K562 (cell line): ENCODE results near the gene PPY. TPM values are rescaled to one million over a fixed set of nuclear protein-coding genes. Genes with fewer than 3 reads are reported as not detected.

ENCODE experiments used
- ATAC-seq: fragments of 200-7000 bp; cut with Tn5 transposase; 3 replicates; pipeline ENCODE4 v1.9.1; 2020; ENCODE audit warnings: moderate library complexity
- BruUV-seq: library from RNA; stranded (reverse); fragments of 400-500 nt; replicated peaks from 2 replicates; lab custom pipeline; 2021; lab: Mats Ljungman, UMichigan
- CTCF ChIA-PET: fragments of 300-600 bp; formaldehyde crosslinking; extraction: SDS; loops from one replicate; lab custom pipeline; 2021; ENCODE audit warnings: low intra/inter-chr PET ratio; lab: Yijun Ruan, JAX
- POLR2A ChIA-PET: fragments of 300-600, 350-650 bp; sonication (Branson Sonifier 250); formaldehyde crosslinking; extraction: SDS; loops from one replicate; lab custom pipeline; 2021; ENCODE audit warnings: antibody characterized with exemption, inconsistent platforms; lab: Yijun Ruan, JAX
- DNase-seq, 4 experiments: peaks; one replicate each; pipeline versions ENCODE4 v3.0.0 to v3.0.0-alpha.2; 2011 to 2018; ENCODE audit warnings: low spot score in 3 of 4, mixed read lengths in 3 of 4; ENCODE audit errors: extremely low read depth in 1 of 4
- FAIRE-seq: peaks from 2 replicates; lab custom pipeline; 2011; peaks lifted over from hg19 to GRCh38; lab: Jason Lieb, UNC
- H2AFZ ChIP-seq: 2 replicates; pipeline ENCODE4 v1.6.0; 2011; ENCODE audit warnings: low read depth, low read length, control low read depth, inconsistent platforms
- H3K27ac ChIP-seq: fragments of 200-600 bp; 3 replicates; pipeline ENCODE4 v1.8.0; 2011; ENCODE audit warnings: low read depth, mild to moderate bottlenecking, control low read depth, inconsistent platforms, low read length, moderate library complexity, mixed read lengths; ENCODE audit errors: extremely low read depth
- H3K27me3 ChIP-seq, 2 experiments: fragments of 300-600 bp in 1 of 2; 2 replicates in 1 of 2; 3 replicates in 1 of 2; pipeline versions ENCODE4 v1.6.0 to v1.8.0; 2011; ENCODE audit warnings: inconsistent platforms in 2 of 2, low read length in 2 of 2, mild to moderate bottlenecking in 1 of 2, mixed read lengths in 1 of 2, moderate library complexity in 1 of 2; ENCODE audit not compliant: control insufficient read depth in 2 of 2, insufficient read depth in 2 of 2
- H3K36me3 ChIP-seq: fragments of 300-600 bp; 3 replicates; pipeline ENCODE4 v1.8.0; 2011; ENCODE audit warnings: mild to moderate bottlenecking, low read length, inconsistent platforms; ENCODE audit not compliant: control insufficient read depth, insufficient read depth
- H3K4me1 ChIP-seq, 2 experiments: fragments of 200-600 bp in 1 of 2; replicated peaks in 1 of 2; 2 replicates in 1 of 2; 3 replicates in 1 of 2; pipeline versions ENCODE4 v1.5.1 to v1.8.0; 2011; ENCODE audit warnings: inconsistent platforms in 2 of 2, low read length in 2 of 2, mild to moderate bottlenecking in 1 of 2, mixed read lengths in 1 of 2, moderate library complexity in 1 of 2; ENCODE audit not compliant: control insufficient read depth in 2 of 2, insufficient read depth in 2 of 2
- H3K4me2 ChIP-seq: 2 replicates; pipeline ENCODE4 v1.6.1; 2011; ENCODE audit warnings: low read length, control low read depth, inconsistent platforms, mixed read lengths; ENCODE audit not compliant: insufficient read depth
- H3K4me3 ChIP-seq: fragments of 200-600 bp; sonication (generic), shearing (Covaris generic); 2 replicates; pipeline ENCODE4 v1.5.1; 2016; ENCODE audit warnings: control low read depth, inconsistent platforms
- H3K79me2 ChIP-seq: fragments of 200-600 bp; 3 replicates; pipeline ENCODE4 v1.8.0; 2011; ENCODE audit warnings: low read length, inconsistent platforms; ENCODE audit not compliant: control insufficient read depth, insufficient read depth
- H3K9ac ChIP-seq, 2 experiments: 2 replicates each; pipeline versions ENCODE4 v1.6.0 to v1.6.1; 2011; ENCODE audit warnings: low read depth in 2 of 2, low read length in 2 of 2, control low read depth in 1 of 2, inconsistent platforms in 1 of 2, mild to moderate bottlenecking in 1 of 2, mixed read lengths in 1 of 2; ENCODE audit not compliant: insufficient read depth in 1 of 2
- H3K9me1 ChIP-seq: one replicate; pipeline ENCODE4 v1.6.0; 2011; ENCODE audit warnings: inconsistent platforms, mild to moderate bottlenecking, low read length, moderate library complexity; ENCODE audit not compliant: control insufficient read depth, insufficient read depth
- H3K9me3 ChIP-seq: replicated peaks from 2 replicates; pipeline ENCODE4 v1.5.1; 2011; ENCODE audit warnings: low read depth, low read length, inconsistent platforms; ENCODE audit not compliant: control insufficient read depth, insufficient read depth
- H4K20me1 ChIP-seq: replicated peaks from 2 replicates; pipeline ENCODE4 v1.6.1; 2011; ENCODE audit warnings: low read length, inconsistent platforms, mixed read lengths; ENCODE audit not compliant: control insufficient read depth, insufficient read depth
- CBX1 ChIP-seq: sonication (generic); IDR thresholded peaks from 2 replicates; pipeline ENCODE4 v1.6.1; 2016; ENCODE audit warnings: antibody characterized with exemption, low read depth, mild to moderate bottlenecking
- HES1 ChIP-seq: fragments of 450-650 bp; IDR thresholded peaks from 2 replicates; pipeline ENCODE4 v1.6.1; 2016; ENCODE audit warnings: low read depth, mild to moderate bottlenecking, moderate library complexity
- HMG20A ChIP-seq: fragments of 450-650 bp; formaldehyde crosslinking; conservative IDR thresholded peaks from 2 replicates; pipeline ENCODE4 v1.4.0; 2020; ENCODE audit warnings: mild to moderate bottlenecking, mixed read lengths
- KDM5B ChIP-seq: fragments of 200-600 bp; sonication (generic); IDR thresholded peaks from 2 replicates; pipeline ENCODE4 v1.6.1; 2012; ENCODE audit warnings: low read depth, mild to moderate bottlenecking, moderate library complexity, low read length, control low read depth, inconsistent platforms; ENCODE audit not compliant: insufficient replicate concordance
- NR2C1 ChIP-seq, 2 experiments: fragments of 450-650 bp; IDR thresholded peaks; 2 replicates each; pipeline ENCODE4 v1.6.1; 2017; ENCODE audit warnings: mild to moderate bottlenecking in 2 of 2, antibody characterized with exemption in 1 of 2, inconsistent platforms in 1 of 2, missing compliant biosample characterization in 1 of 2, missing genetic modification characterization in 1 of 2
- TAL1 ChIP-seq: fragments of 450-650 bp; IDR thresholded peaks from 2 replicates; pipeline ENCODE4 v1.6.1; 2016; ENCODE audit warnings: mild to moderate bottlenecking
- ZBTB5 ChIP-seq: fragments of 450-650 bp; IDR thresholded peaks from 2 replicates; pipeline ENCODE4 v1.6.1; 2017; ENCODE audit warnings: antibody characterized with exemption
- ZNF12 ChIP-seq: sonication (generic); formaldehyde crosslinking; IDR thresholded peaks from 2 replicates; pipeline ENCODE4 v1.4.0; 2020; ENCODE audit warnings: mild to moderate bottlenecking, missing genetic modification reagents
- ZNF263 ChIP-seq: sonication (generic); formaldehyde crosslinking; IDR thresholded peaks from 2 replicates; pipeline ENCODE4 v1.8.0; 2022; ENCODE audit warnings: mild to moderate bottlenecking, missing genetic modification reagents, borderline replicate concordance
- ZNF717 ChIP-seq: fragments of 250-450 bp; sonication (Bioruptor Pico); IDR thresholded peaks from 2 replicates; pipeline ENCODE4 v1.5.0; 2021
- ZNF77 ChIP-seq: fragments of 250-450 bp; sonication (Bioruptor Pico); IDR thresholded peaks from 2 replicates; pipeline ENCODE4 v1.5.0; 2020
- WGBS: fragments of 100-300 bp; shearing (Covaris generic); methylation state at CpG from one replicate; pipeline ENCODE4 v1.1.6; 2016; ENCODE audit warnings: low coverage, mixed read lengths; ENCODE audit not compliant: insufficient coverage; ENCODE audit errors: missing lambda C conversion rate; 5-methylcytosine and 5-hydroxymethylcytosine counted together
- in situ Hi-C: fragments of 300-500 bp; cut with MboI; formaldehyde crosslinking; loops from 4 replicates; pipeline ENCODE4 v1.15.0; 2018; ENCODE audit warnings: inconsistent platforms, mixed read lengths
- intact Hi-C: fragments of 100-400 bp; cut with micrococcal nuclease; formaldehyde crosslinking; loops from 2 replicates; pipeline ENCODE4 v1.14.2; 2022
- polyA plus RNA-seq, 8 experiments: library from polyadenylated mRNA; depleted of rRNA in 4 of 8; stranded (reverse) in 5 of 8; unstranded in 3 of 8; fragments of >200 nt; fragmentation: Nextera tagmentation in 2 of 8; fragmentation: Illumina TruSeq in 1 of 8; extraction: Ambion mirVana in 2 of 8; extraction: Trizol in 1 of 8; gene quantifications; 2 replicates each; pipeline versions ENCODE4 v1.2.1 to v1.2.3, GENCODE V29; 2011 to 2014; ENCODE audit warnings: inconsistent platforms in 1 of 8, missing spikeins in 1 of 8
- total RNA-seq, 7 experiments: library from RNA; depleted of rRNA in 6 of 7; stranded (reverse); fragments of >200 nt in 6 of 7; fragmentation: Illumina TruSeq in 2 of 7; extraction: Trizol in 2 of 7; gene quantifications; 2 replicates each; pipeline versions ENCODE4 v1.2.1 to v1.2.3, GENCODE V29; 2011 to 2021; ENCODE audit warnings: low replicate concordance in 1 of 7
- TF ChIP-seq, protein P1 (sequence below): fragments of 250-450 bp; sonication (Bioruptor Pico); IDR thresholded peaks from 2 replicates; pipeline ENCODE4 v1.6.1; 2021; ENCODE audit warnings: mild to moderate bottlenecking
- TF ChIP-seq, protein P2 (sequence below): sonication (generic); formaldehyde crosslinking; IDR thresholded peaks from 2 replicates; pipeline ENCODE4 v1.8.1; 2022; ENCODE audit warnings: missing genetic modification reagents
- TF ChIP-seq, protein P3 (sequence below): sonication (generic); formaldehyde crosslinking; IDR thresholded peaks from 2 replicates; pipeline ENCODE4 v1.8.0; 2022; ENCODE audit warnings: mild to moderate bottlenecking, low read depth, missing genetic modification reagents
- TF ChIP-seq, protein P4 (sequence below): fragments of 250-450 bp; sonication (Bioruptor Pico); IDR thresholded peaks from 2 replicates; pipeline ENCODE4 v1.4.0; 2020

The PPY gene
- total and polyA plus RNA-seq, 9 of the 15 experiments (the other 6 are each of a cell fraction or from before 2014, with no cell fraction given) = not detected

DNA sequence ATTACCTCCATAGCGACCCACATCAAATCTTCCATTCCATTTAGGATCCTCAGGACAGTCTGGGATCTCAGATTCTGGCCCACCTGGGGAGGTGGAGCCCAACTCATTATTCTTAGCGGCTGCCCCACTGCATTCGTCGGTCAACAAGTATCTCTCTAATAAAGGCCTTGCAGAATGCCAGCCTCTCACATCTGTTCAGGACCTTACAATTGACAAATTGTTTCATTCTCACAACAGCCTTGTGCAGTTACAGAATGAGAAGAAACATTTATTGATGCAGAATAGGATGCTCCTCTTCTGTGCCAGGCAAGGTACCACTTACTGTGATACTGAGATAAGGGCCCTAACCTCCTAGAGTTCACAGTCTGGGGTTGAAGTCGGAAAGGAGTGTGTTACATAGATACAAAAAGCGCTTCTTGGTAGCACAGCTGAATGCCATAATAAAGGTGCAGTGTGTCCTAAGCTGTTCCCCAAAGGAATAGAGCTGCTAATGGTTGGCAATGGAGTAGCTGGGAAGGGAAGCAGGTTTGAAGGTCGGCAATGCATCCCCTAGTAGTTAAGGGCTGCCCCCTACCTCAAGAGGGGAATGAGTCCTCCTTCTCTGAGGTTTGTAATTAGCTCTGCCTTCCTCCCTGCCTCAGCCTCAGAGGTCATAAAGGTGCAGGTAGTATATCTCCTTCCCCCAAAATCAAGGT is 32.6 kb downstream of the PPY start:
- Histone ChIP-seq H3K4me2 (no peak overlapping the region), H3K9me3 (no peaks in the 10 kb centered on the region), H3K36me3 (no peaks in the 10 kb centered on the region), H4K20me1 (peaks cover 6% of the 10 kb centered on the region; the same call in 1 of the 2 replicates), H3K27me3 (peaks cover 27 to 66% of the 10 kb centered on the region in 2 experiments), H3K4me1 (peaks cover 0 to 23% of the 10 kb centered on the region in 2 experiments; a peak in 3 of 5 replicates), H3K4me3 (no peak overlapping the region), H3K9me1 (no peaks in the 10 kb centered on the region), H3K79me2 (no peaks in the 10 kb centered on the region), H2AFZ (no peak overlapping the region), H3K9ac (no peak overlapping the region), H3K27ac (no peak overlapping the region)
- ChIA-PET CTCF (interaction anchor here (1.3 kb wide), 2 partner anchors 85 to 454 kb away, joined by 6 to 9 read pairs; partner anchors contain the start of gene FAM171A2), POLR2A (interaction anchor here (0.6 to 1.9 kb wide), 4 partner anchors 8 to 149 kb away, joined by 3 to 6 read pairs (median 4); no protein-coding TSS in a partner anchor)
- 8% methylated on average over 7 of the region's 7 CpGs for WGBS
- ATAC-seq (no peak), DNase-seq (no peak), FAIRE-seq (no peak)
- no TSS peak for BruUV-seq
- intact Hi-C loops (no loop called here), in situ Hi-C loops (no loop called here)
- TF ChIP-seq HES1 (no peak), ZBTB5 (no peak), CBX1 (no peak), ZNF717 (CRISPR knock-in tag) (no peak), ZNF12 (CRISPR knock-in tag) (no peak), NR2C1 (IDR thresholded peaks at IDR 0.05) (no peak), NR2C1 (tag; IDR thresholded peaks at IDR 0.05) (no peak), KDM5B (no peak), HMG20A (no peak), ZNF263 (CRISPR knock-in tag) (no peak), TAL1 (no peak), ZNF77 (CRISPR knock-in tag) (no peak)
- TF ChIP-seq, protein P1, sequence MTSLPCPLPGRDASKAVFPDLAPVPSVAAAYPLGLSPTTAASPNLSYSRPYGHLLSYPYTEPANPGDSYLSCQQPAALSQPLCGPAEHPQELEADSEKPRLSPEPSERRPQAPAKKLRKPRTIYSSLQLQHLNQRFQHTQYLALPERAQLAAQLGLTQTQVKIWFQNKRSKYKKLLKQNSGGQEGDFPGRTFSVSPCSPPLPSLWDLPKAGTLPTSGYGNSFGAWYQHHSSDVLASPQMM = no peak
- TF ChIP-seq, protein P2, sequence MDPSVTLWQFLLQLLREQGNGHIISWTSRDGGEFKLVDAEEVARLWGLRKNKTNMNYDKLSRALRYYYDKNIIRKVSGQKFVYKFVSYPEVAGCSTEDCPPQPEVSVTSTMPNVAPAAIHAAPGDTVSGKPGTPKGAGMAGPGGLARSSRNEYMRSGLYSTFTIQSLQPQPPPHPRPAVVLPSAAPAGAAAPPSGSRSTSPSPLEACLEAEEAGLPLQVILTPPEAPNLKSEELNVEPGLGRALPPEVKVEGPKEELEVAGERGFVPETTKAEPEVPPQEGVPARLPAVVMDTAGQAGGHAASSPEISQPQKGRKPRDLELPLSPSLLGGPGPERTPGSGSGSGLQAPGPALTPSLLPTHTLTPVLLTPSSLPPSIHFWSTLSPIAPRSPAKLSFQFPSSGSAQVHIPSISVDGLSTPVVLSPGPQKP (CRISPR knock-in tag) = no peak
- TF ChIP-seq, protein P3, sequence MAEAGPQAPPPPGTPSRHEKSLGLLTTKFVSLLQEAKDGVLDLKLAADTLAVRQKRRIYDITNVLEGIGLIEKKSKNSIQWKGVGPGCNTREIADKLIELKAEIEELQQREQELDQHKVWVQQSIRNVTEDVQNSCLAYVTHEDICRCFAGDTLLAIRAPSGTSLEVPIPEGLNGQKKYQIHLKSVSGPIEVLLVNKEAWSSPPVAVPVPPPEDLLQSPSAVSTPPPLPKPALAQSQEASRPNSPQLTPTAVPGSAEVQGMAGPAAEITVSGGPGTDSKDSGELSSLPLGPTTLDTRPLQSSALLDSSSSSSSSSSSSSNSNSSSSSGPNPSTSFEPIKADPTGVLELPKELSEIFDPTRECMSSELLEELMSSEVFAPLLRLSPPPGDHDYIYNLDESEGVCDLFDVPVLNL = no peak
- TF ChIP-seq, protein P4, sequence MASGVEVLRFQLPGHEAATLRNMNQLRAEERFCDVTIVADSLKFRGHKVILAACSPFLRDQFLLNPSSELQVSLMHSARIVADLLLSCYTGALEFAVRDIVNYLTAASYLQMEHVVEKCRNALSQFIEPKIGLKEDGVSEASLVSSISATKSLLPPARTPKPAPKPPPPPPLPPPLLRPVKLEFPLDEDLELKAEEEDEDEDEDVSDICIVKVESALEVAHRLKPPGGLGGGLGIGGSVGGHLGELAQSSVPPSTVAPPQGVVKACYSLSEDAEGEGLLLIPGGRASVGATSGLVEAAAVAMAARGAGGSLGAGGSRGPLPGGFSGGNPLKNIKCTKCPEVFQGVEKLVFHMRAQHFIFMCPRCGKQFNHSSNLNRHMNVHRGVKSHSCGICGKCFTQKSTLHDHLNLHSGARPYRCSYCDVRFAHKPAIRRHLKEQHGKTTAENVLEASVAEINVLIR (CRISPR knock-in tag) = no peak
